GM12878 (cell line): ENCODE data around the gene ADCY1. TPM values are rescaled to one million over a fixed set of nuclear protein-coding genes. Genes with fewer than 3 reads are reported as not detected.

Experiments
- BRCA1 ChIP-seq: IDR thresholded peaks from 2 replicates; pipeline ENCODE4 v1.6.1; 2011; ENCODE audit warnings: low read depth, low read length, improper control_type of control experiment
- CHD1 ChIP-seq: IDR thresholded peaks from 2 replicates; pipeline ENCODE4 v1.6.1; 2012; ENCODE audit warnings: low read depth, low read length, improper control_type of control experiment
- EGR1 ChIP-seq, 2 experiments: IDR thresholded peaks; 1 replicate in 1 of 2; 2 replicates in 1 of 2; pipeline ENCODE4 v1.6.1; 2011 to 2012; ENCODE audit warnings: low read depth in 2 of 2, low read length in 2 of 2, borderline replicate concordance in 1 of 2, mild to moderate bottlenecking in 1 of 2, moderate library complexity in 1 of 2
- FOXM1 ChIP-seq: IDR thresholded peaks from 2 replicates; pipeline ENCODE4 v1.6.1; 2012; ENCODE audit warnings: low read depth, mild to moderate bottlenecking, inconsistent platforms, low read length, moderate library complexity
- GATAD2B ChIP-seq: fragments of 450-650 bp; conservative IDR thresholded peaks from 2 replicates; pipeline ENCODE4 v1.6.1; 2017; ENCODE audit warnings: low read depth, mild to moderate bottlenecking, moderate library complexity
- PAX8 ChIP-seq: fragments of 450-650 bp; IDR thresholded peaks from 2 replicates; pipeline ENCODE4 v1.6.1; 2017; ENCODE audit warnings: mild to moderate bottlenecking, moderate library complexity
- TCF12 ChIP-seq: IDR thresholded peaks from 2 replicates; pipeline ENCODE4 v1.6.1; 2011; ENCODE audit warnings: low read depth, mild to moderate bottlenecking, low read length
- polyA plus RNA-seq, 11 experiments: library from polyadenylated mRNA; depleted of rRNA in 4 of 11; unstranded in 6 of 11; stranded (reverse) in 5 of 11; fragments of >200 nt; fragmentation: Nextera tagmentation in 4 of 11; fragmentation: Illumina TruSeq in 1 of 11; extraction: Ambion mirVana in 4 of 11; extraction: Trizol in 1 of 11; gene quantifications; 1 replicate in 1 of 11; 2 replicates in 10 of 11; pipeline versions ENCODE4 v1.2.1 to v1.2.3, GENCODE V29; 2011 to 2016; ENCODE audit warnings: inconsistent platforms in 2 of 11, missing spikeins in 2 of 11, low read depth in 1 of 11
- total RNA-seq, 4 experiments: library from RNA; depleted of rRNA in 3 of 4; stranded (reverse); fragments of >200 nt in 3 of 4; fragmentation: Illumina TruSeq in 1 of 4; extraction: Trizol in 1 of 4; gene quantifications; 2 replicates each; pipeline versions ENCODE4 v1.2.1 to v1.2.3, GENCODE V29; 2013 to 2021
- TF ChIP-seq, protein P1 (sequence below): fragments of 450-650 bp; conservative IDR thresholded peaks from 2 replicates; pipeline ENCODE4 v1.6.1; 2017; ENCODE audit warnings: mild to moderate bottlenecking, moderate library complexity
- TF ChIP-seq, protein P2 (sequence below): fragments of 450-650 bp; formaldehyde crosslinking; IDR thresholded peaks from 2 replicates; pipeline ENCODE4 v1.4.0; 2022; ENCODE audit warnings: mild to moderate bottlenecking, moderate library complexity
- TF ChIP-seq, protein P3 (sequence below): IDR thresholded peaks from 2 replicates; pipeline ENCODE4 v1.6.1; 2012; ENCODE audit warnings: improper control_type of control experiment, low read depth, low read length; ENCODE audit not compliant: insufficient replicate concordance
- TF ChIP-seq, protein P4 (sequence below): fragments of 450-650 bp; IDR thresholded peaks from 2 replicates; pipeline ENCODE4 v1.6.1; 2014; ENCODE audit warnings: mild to moderate bottlenecking
- TF ChIP-seq, protein P5 (sequence below): fragments of 150-350 bp; IDR thresholded peaks from 2 replicates; pipeline ENCODE4 v1.6.1; 2016; ENCODE audit warnings: low read depth, low read length

The ADCY1 gene
- total and polyA plus RNA-seq, 10 of the 15 experiments (the other 5 are each of a cell fraction or from before 2014, with no cell fraction given): 0.13 to 1.4 (median 0.45) TPM; not detected in 1

DNA sequence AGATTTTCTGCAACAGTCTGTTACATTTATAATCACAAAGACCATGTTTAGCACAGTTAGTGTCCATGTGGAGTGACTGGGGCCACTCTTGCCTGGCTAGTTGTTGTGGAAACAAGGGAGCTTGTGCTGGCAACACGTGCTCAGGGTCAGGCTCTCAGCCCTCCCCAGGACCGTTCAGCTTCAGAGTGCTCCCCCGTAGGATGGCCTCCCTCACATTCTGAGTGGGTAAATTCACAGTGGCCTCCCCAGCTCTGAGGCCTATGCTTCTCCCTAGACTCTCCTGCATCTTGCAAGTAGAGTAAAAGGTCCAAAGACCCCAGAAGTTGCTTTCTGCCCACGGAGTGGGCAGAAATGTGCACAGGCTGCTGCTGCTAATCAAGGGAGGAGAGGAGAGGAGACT, 122.3 kb downstream of the ADCY1 start (continued):
- TF ChIP-seq, protein P1, sequence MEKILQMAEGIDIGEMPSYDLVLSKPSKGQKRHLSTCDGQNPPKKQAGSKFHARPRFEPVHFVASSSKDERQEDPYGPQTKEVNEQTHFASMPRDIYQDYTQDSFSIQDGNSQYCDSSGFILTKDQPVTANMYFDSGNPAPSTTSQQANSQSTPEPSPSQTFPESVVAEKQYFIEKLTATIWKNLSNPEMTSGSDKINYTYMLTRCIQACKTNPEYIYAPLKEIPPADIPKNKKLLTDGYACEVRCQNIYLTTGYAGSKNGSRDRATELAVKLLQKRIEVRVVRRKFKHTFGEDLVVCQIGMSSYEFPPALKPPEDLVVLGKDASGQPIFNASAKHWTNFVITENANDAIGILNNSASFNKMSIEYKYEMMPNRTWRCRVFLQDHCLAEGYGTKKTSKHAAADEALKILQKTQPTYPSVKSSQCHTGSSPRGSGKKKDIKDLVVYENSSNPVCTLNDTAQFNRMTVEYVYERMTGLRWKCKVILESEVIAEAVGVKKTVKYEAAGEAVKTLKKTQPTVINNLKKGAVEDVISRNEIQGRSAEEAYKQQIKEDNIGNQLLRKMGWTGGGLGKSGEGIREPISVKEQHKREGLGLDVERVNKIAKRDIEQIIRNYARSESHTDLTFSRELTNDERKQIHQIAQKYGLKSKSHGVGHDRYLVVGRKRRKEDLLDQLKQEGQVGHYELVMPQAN: no peak
- no peak for TF ChIP-seq GATAD2B
- TF ChIP-seq, protein P2, sequence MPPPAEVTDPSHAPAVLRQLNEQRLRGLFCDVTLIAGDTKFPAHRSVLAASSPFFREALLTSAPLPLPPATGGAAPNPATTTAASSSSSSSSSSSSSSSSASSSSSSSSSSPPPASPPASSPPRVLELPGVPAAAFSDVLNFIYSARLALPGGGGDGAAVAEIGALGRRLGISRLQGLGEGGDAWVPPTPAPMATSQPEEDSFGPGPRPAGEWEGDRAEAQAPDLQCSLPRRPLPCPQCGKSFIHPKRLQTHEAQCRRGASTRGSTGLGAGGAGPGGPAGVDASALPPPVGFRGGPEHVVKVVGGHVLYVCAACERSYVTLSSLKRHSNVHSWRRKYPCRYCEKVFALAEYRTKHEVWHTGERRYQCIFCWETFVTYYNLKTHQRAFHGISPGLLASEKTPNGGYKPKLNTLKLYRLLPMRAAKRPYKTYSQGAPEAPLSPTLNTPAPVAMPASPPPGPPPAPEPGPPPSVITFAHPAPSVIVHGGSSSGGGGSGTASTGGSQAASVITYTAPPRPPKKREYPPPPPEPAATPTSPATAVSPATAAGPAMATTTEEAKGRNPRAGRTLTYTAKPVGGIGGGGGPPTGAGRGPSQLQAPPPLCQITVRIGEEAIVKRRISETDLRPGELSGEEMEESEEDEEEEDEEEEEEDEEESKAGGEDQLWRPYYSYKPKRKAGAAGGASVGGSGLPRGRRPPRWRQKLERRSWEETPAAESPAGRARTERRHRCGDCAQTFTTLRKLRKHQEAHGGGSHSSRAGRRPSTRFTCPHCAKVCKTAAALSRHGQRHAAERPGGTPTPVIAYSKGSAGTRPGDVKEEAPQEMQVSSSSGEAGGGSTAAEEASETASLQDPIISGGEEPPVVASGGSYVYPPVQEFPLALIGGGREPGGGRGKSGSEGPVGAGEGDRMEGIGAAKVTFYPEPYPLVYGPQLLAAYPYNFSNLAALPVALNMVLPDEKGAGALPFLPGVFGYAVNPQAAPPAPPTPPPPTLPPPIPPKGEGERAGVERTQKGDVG (CRISPR knock-in tag): no peak
- TF ChIP-seq TCF12: no peak
- TF ChIP-seq, protein P3, sequence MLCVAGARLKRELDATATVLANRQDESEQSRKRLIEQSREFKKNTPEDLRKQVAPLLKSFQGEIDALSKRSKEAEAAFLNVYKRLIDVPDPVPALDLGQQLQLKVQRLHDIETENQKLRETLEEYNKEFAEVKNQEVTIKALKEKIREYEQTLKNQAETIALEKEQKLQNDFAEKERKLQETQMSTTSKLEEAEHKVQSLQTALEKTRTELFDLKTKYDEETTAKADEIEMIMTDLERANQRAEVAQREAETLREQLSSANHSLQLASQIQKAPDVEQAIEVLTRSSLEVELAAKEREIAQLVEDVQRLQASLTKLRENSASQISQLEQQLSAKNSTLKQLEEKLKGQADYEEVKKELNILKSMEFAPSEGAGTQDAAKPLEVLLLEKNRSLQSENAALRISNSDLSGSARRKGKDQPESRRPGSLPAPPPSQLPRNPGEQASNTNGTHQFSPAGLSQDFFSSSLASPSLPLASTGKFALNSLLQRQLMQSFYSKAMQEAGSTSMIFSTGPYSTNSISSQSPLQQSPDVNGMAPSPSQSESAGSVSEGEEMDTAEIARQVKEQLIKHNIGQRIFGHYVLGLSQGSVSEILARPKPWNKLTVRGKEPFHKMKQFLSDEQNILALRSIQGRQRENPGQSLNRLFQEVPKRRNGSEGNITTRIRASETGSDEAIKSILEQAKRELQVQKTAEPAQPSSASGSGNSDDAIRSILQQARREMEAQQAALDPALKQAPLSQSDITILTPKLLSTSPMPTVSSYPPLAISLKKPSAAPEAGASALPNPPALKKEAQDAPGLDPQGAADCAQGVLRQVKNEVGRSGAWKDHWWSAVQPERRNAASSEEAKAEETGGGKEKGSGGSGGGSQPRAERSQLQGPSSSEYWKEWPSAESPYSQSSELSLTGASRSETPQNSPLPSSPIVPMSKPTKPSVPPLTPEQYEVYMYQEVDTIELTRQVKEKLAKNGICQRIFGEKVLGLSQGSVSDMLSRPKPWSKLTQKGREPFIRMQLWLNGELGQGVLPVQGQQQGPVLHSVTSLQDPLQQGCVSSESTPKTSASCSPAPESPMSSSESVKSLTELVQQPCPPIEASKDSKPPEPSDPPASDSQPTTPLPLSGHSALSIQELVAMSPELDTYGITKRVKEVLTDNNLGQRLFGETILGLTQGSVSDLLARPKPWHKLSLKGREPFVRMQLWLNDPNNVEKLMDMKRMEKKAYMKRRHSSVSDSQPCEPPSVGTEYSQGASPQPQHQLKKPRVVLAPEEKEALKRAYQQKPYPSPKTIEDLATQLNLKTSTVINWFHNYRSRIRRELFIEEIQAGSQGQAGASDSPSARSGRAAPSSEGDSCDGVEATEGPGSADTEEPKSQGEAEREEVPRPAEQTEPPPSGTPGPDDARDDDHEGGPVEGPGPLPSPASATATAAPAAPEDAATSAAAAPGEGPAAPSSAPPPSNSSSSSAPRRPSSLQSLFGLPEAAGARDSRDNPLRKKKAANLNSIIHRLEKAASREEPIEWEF: no peak
- no peak for TF ChIP-seq CHD1
- TF ChIP-seq PAX8: no peak
- TF ChIP-seq, protein P4, sequence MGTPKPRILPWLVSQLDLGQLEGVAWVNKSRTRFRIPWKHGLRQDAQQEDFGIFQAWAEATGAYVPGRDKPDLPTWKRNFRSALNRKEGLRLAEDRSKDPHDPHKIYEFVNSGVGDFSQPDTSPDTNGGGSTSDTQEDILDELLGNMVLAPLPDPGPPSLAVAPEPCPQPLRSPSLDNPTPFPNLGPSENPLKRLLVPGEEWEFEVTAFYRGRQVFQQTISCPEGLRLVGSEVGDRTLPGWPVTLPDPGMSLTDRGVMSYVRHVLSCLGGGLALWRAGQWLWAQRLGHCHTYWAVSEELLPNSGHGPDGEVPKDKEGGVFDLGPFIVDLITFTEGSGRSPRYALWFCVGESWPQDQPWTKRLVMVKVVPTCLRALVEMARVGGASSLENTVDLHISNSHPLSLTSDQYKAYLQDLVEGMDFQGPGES: no peak
- TF ChIP-seq FOXM1: no peak
- TF ChIP-seq, protein P5, sequence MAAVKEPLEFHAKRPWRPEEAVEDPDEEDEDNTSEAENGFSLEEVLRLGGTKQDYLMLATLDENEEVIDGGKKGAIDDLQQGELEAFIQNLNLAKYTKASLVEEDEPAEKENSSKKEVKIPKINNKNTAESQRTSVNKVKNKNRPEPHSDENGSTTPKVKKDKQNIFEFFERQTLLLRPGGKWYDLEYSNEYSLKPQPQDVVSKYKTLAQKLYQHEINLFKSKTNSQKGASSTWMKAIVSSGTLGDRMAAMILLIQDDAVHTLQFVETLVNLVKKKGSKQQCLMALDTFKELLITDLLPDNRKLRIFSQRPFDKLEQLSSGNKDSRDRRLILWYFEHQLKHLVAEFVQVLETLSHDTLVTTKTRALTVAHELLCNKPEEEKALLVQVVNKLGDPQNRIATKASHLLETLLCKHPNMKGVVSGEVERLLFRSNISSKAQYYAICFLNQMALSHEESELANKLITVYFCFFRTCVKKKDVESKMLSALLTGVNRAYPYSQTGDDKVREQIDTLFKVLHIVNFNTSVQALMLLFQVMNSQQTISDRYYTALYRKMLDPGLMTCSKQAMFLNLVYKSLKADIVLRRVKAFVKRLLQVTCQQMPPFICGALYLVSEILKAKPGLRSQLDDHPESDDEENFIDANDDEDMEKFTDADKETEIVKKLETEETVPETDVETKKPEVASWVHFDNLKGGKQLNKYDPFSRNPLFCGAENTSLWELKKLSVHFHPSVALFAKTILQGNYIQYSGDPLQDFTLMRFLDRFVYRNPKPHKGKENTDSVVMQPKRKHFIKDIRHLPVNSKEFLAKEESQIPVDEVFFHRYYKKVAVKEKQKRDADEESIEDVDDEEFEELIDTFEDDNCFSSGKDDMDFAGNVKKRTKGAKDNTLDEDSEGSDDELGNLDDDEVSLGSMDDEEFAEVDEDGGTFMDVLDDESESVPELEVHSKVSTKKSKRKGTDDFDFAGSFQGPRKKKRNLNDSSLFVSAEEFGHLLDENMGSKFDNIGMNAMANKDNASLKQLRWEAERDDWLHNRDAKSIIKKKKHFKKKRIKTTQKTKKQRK: no peak
- TF ChIP-seq BRCA1: no peak
- no peak for TF ChIP-seq EGR1 (IDR thresholded peaks at IDR 0.05; ENCODE audit: borderline replicate concordance in 1 of 2, low read depth in 2 of 2, low read length in 2 of 2)
- TF ChIP-seq, all 136 proteins: peak for 0
